HG03558 (cell line): ENCODE measurements around the gene DENND1A.

ENCODE experiments used
- ATAC-seq: cut with Tn5 transposase; IDR thresholded peaks from one replicate; pipeline ENCODE4 v1.9.1; 2021; ENCODE audit warnings: moderate number of reproducible peaks; ENCODE audit not compliant: unreplicated experiment; ENCODE audit errors: extremely low read depth

DENND1A gene

DNA sequence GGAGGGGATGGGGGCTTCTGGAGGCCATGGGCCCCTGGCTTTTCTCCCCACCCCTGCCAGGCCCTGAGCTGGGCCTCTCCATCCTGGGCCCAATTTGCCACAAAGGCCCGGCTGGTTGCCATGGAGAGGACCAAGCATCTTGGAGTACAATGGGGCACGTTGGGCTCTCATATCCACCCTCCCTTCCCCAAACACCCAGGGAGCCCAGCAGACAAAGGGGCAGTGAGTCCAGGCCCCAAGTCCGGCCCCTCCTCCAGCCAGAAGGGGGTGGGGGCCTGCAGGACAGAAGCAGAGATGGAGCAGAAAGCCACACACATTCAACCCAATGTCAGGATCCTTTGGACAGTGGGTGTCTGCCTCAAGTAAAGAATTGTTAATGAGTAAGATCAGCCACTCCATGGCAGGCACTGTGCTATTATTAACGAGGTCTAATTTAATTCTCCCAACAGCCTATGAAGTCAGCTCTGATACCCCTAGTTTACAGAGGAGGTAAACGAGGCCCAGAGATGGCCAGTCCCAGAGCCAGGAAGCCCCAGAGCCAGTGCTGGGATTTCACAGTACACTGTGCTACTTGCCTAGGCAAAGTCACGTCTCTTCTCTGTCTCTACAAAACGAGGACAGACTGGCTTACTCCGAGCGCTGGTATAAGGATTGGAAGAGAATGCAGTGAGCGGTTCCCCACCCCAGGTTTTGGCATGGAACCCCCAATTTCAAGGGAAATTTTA is 571.6 kb downstream of the DENND1A start:
- no peak for ATAC-seq

DNA sequence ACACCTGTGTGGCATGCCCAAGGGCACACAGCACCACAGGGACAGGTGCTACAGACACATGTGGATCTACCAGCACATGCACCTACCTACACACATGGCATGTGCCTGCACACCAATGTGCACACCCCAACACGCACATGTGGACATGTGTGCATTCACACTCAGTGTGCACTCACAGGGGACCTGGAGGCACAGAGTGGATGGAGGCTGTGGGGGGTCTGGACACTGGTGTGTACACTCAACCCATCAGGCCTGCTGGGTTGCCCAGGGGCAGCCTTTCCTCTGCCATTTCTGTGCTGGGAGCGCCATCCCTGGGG is 572.2 kb downstream of the DENND1A start:
- no peak for ATAC-seq

DNA sequence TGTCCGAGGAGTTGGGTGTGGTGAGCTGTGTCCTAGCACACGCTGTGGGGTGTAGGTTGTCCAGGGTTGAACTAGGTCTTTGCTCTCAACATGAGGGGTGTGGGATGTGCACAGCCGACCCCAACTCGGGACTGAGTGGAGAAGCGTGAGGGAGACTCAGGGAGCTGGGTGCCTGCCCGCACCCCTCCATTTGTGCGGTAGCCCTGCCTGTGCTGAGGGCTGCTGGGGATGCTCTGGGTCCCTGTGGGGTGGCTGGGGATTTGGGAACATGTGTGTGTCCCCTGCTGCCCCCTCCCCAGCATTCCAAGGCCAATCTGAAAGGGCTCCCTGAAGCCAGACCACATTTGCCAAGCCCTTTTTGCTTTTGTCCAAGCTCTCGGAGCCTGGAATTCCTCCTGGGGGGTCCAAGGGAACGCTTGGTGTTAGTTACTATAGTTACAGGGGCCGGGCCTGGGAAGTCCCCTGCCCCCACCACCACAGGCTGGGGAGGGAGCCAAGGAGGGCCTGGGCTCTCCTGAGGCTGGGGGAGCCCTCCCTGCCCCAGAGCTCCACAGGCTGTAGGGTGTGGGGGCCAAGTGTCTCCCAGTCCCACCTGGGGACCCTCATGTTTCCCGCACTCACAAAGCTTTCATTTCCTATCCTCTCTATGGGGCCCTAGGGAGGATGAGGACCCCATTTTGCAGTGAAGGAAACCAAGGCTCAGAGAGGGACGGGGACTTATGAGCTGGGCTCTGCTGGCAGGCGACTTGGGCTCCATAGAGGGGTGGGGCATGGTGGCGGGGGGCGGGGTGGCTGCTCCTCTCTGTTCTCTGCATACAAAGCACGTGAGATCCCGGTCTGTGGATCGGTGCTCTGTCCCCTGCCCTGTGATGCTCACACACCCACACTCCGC is 572.8 kb downstream of the DENND1A start:
- no peak for ATAC-seq

DNA sequence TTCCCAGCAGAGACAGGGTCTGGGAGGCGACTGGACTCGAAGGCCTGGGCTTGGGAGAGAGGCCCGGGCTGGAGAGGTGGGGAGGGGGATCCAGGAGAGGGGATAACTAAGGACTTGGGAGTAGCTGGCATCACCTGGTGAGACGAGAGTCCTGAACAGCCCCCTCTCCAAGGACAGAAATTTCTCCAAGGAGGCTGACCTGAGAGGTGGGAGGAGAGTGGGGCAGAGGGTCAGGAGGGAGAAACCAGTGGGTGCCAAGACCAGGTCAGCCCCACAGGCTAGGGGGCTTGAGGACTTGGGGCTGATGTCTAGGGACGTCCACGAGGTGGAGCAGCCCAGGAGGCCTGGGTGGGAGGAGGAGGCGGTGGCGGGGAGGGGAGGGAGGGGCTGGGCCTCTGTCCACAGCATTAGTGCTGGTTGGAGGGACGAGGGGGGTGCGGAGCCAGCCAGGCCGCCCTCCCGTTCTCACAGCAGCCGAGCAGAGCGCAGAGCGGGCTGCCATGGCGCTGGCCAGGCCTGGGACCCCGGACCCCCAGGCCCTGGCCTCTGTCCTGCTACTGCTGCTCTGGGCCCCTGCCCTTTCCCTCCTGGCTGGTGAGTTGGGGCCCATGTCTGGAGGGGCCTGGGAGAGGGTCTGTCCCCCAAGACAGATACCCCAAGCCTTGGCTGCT is 574.0 kb downstream of the DENND1A start, which contains the start of gene CRB2:
Gene CRB2 (plus strand): TSS at position 437 of the 671 bp plus-strand sequence. CDS start 64 bp downstream, at position 501.
- ATAC-seq, result no peak

DNA sequence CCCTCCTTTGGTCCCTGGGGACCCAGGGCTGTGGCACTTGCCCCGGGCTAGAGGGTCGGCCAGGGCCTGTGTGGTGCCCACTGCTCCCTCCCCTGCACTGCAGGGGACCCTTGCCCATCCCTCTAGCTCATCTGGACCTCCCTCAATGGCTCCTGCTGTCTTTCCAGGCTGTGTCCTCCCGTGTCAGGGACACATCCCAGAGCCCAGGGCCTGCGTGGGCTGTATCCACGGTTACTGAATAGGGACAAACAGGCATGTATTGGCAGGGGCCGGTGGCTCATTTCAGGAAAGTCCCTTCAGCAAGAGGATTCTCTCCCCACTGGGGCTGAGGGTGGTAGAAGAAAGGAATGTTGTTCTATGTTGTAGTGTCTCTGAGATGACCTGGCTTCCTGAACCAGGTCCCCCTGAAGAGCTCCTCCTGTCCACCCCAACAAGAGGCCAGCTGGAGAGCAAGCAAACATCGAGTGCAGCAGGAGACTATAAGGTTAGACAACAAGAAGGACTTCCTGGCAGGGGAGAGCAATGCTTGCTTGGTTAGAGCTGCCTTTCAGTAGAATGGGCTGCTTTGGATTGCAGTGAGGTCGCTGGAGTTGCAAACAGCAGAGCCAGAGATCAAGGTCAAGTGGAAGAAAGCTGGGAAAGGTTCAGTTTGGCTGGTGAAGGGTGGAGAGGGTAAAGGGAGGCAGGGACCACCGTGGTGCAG is 575.0 kb downstream of the DENND1A start:
- no peak for ATAC-seq

DNA sequence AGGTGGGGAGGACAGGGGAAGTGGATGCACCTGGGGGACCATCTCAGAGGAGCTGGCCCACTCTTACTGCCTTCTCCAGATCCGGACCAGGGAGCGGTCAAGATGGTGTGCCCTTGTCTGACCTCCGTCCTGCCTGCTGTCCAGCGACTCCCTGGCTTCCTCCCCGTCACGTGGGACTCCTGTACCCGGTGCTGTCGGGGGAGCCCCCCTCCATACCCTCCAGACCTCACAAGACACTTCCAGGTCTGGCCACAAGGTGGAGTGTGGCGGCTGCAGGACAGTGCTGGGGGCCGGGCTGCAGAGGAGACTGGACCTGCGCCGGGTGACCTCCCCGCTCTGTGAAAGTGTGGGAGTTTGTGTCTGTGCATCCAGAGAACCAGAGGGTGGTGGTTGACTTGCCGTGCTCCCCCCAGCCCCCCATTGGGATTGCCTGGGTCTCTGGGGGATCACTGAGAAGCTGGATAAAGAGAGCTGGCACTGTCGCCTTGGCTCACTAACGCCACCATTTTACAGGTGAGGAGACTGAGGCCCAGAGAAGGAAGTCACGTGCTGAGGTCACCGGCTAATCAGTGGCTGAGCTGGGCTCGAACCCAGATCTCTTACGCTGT is 575.8 kb downstream of the DENND1A start:
- no peak for ATAC-seq

DNA sequence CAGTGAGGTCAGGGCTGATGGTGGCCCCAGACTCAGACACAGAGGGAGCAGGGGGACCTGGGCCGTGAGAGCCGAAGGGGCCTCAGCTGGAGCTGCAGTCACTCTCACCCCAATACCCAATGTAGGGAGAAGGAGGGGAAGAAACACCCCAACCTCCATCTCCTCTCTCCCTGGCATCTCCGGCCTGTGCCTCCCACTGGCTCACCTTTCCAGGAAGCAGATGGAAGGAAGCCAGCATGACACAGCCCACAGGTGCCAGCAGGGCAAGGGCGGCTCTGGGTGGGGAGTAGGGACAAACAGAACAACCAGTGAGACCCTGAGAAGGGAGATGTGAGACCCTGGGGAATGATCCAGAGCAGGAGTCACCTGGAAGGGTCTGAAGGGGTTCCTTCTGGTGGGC is 576.9 kb downstream of the DENND1A start:
- no peak for ATAC-seq

DNA sequence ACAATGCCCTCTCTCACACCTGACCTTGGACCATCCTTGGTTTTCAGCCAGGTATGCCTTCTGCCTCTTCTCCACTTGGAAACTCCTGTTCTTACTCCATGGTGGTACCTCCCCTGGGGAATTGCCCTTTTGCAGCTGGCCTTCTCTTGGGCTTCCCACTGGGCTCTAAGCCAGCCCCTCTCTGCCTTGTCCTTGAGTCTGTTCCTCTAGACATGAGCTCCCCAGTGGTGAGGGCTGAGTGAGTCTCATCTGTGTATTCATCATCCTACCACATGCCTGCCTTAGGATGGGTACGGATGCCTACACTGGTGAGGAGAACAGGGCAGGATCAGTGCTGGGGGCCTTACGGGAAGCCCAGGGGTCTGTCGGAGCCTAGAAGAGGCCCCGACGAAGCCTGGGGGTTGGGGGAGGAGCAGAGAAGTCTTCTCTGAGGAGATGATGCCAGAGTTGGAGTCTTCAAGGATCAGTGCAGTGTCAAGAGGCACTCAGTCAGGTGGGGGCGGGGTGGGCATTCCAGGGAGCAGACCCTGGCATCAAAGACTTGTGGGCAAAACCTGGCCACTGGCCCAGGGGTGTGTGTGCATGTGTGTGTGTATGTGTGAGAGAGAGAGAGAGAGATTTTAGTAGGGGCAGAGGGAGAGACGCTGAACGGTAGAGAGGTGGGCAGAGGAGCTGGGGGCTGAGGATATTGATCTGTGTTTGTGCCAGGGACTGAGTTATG is 579.2 kb downstream of the DENND1A start:
- ATAC-seq, result no peak

DNA sequence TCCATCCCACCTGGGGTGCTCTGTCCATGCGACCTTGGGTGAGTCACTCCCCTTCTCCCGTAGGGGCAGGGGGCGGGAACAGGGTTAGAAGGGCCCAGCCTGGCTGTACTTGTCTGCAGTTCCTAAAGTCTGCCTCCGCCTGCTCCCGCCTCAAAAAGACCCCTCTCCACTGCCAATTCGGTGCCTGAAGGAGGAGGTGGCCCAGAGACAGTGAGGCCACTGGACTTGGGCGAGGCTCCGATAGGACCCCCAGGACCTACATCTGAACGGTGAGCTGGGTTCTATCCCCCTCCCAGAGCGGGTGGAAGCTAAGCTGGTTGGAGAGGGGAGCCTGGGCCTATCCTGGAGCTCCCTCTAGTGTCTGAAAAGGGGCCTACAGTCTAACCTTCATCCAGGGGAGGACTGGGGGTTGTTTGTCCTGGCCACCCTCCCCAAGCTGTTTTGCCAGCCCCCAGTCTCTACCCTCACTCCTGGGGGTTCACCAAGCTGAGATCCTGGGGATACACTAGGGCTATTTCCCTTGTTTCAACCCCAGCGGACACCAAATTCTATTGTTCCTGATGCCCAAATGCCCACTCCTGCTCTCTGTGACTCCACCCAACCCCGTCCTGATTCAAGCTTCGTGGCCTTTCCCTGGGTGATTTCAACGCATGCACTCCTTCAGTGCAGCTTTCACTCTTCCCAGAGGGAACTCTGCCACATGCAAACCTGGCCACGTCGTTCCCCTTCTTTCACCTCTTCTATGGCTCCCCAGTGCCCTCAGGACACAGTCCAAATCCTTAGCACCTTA is 580.0 kb downstream of the DENND1A start:
- no peak for ATAC-seq

DNA sequence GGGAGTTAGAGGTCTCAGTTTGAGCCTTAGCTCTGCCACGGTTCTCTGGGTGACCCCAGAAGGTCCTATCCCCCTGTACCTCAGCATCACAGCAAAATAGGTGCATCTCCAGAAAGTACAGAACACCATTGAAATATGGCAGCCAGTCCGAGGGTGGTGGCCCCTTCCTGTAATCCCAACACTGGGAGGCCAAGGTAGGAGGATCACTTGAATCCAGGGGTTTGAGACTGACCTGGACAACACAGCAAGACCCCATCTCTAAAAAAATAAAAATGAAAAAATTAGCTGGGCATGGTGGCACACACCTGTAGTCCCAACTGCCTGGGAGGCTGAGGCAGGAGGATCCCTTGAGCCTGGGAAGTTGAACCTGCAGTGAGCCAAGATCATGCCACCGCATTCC is 580.9 kb downstream of the DENND1A start:
- ATAC-seq, result no peak

DNA sequence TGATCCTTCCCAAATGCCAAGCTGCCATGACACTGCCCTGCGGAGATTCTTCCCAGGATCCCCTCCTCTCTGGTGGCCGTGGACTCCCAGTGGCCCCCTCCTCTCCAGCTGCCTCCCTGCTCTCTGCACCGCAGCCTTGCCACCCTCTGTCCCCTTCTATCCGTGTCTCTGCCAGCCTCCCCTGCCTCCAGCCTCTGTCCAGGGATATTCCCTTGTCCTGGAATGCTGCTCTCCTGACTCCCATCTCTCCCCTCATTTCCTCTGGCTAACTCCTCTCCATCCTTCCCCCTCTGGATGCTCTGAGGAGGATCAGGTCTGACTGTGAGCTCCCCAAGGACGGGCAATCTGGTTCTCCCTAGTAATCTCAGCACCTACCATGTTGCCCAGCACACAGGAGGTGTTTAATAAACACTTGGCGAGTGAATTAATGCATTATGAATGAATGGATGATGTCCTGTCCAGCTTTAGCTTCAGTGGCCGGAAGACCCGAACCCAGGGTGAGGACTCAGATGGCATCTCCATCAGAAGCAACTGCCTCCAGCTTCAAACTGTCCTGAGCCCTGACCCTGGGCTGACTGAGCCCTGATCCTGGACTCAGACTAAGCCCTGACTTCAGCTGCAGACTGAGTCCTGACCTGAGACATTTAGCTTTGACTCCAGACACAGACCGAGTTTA is 581.5 kb downstream of the DENND1A start:
- ATAC-seq, result no peak

DNA sequence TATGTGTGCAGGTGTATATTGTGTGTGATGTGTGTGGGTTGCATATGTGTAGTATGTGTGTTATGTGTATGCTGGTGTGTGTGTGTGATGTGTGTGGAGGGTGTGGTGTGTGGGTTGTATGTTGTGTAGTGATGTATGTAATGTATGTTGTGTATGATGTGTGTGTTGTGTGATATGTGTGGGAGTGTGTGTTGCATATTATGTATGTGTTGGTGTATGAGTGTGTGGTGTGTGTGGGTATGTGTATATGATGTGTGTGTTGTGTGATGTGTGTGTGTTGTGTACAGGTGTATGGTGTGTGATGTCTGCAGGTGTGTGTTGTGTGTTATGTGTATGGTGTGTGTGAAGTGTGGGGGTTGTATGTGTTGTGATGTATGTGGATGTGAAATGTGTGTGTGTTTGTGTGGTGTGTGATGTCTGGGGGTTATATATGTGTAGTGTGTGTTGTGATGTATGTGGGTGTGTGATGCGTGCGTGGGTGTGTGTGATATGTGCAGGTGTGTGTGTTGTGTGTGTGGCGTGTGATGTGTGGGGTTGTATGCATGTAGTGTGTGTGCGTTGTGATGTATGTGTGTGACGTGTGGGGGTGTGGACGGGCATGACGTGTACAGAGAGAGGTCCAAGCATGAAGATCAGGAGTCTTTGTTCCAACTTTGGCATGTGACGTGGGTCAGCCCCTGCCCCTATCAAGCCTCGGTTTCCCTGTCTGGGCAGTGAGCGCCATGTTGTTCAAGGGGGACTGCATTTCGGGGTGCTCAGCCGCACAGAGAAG is 582.5 kb downstream of the DENND1A start:
- ATAC-seq, result no peak

DNA sequence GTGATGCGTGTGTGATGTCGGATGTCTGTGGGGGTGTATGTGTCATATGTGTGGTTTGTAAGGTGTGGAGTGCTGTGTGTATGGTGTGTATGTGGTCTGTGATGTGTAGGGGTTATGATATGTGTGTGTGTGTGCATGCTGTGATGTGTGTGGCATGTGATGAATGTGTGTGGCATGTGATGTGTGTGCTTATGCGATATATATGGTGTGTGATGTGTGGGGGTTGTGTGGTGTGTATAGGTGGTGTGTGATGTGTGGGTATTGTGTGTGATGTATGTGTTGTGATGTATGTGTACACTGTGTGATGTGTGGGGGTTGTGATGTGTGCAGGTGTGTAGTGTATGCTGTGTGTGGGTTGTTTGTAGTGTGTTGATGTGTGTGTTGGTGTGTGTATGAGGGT is 583.1 kb downstream of the DENND1A start:
- no peak for ATAC-seq

DNA sequence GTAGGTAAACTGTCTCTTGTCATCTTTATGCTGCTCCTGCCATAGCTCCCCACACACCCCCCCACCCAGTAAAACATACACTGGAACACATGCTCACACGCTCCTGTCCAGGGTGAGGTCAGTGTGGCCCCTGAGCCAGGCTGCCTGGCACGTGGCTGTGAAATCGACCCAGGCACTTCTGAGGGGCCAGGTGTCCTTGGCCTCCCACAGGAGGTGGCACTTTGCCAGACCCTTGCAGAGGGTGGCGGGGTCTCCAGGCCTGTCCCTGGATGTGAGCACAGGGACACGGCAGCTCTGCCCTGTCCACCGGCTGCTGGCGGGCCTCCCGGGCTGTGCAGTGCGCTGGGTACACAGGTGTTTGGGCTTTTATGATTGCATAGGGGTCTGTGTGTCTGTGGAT is 583.9 kb downstream of the DENND1A start:
- ATAC-seq, result no peak

DNA sequence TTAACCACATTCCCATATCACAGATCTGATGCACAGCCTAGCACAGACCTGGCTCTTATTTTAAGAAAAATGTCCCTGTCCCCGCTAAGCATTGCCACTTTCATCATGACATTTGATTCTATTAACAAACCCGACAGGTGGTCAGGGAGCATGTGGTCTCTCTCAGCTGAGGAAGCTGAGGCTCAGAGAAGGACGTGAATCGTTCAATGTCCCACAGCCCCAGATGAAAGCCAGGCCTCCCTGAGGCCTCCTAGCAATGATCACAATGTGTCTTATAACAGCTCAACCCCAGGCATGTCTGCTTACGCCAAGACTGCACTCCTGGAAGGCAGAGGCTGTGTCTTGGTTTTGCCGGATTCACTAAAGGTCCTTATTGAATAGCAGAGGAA is 584.4 kb downstream of the DENND1A start:
- ATAC-seq, result no peak

DNA sequence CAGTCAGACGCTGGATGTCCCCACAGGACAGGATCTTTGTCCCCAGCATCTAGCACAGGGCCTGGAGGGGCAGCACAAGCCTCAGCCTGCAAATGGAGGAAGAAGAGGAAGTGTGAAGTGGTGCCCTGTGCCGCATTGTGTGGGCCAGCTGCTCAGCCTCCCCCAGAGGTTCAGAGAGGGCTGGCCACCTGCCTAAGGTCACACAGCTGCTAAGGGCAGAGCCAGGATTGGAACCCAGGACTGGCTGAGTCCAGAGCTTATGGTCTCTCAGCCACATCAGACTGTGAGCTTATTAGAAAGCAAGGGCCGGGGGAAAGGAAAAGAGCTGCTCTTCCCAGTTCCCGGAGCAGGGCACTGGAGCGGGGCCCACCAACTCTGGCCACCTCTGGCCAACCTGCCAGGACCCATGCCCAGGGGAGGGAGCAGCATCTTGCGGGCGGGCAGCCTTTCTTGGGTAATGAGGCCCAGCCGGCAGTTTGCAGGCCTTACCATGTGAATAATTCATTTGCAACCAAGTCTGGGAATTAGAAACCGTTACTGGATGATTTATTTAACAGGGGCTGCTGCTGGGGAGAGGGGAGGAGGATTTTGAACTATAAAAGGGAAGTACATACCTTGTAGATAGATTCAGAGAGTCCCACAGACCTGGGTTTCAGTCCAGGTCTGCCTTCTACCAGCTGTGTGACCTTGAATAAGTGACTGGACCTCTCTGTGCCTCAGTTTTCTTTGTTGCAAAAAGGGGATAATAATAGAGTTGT is 585.6 kb downstream of the DENND1A start:
- no peak for ATAC-seq
